Measurements from ENCODE around the gene GNS. TPM values are rescaled to one million over a fixed set of nuclear protein-coding genes. Genes with fewer than 3 reads are reported as not detected.

The GNS gene
- total and polyA plus RNA-seq, 2 of the 13 experiments (the other 11 are each of a cell fraction or from before 2014, with no cell fraction given), result 49.8 to 51.0 TPM

DNA sequence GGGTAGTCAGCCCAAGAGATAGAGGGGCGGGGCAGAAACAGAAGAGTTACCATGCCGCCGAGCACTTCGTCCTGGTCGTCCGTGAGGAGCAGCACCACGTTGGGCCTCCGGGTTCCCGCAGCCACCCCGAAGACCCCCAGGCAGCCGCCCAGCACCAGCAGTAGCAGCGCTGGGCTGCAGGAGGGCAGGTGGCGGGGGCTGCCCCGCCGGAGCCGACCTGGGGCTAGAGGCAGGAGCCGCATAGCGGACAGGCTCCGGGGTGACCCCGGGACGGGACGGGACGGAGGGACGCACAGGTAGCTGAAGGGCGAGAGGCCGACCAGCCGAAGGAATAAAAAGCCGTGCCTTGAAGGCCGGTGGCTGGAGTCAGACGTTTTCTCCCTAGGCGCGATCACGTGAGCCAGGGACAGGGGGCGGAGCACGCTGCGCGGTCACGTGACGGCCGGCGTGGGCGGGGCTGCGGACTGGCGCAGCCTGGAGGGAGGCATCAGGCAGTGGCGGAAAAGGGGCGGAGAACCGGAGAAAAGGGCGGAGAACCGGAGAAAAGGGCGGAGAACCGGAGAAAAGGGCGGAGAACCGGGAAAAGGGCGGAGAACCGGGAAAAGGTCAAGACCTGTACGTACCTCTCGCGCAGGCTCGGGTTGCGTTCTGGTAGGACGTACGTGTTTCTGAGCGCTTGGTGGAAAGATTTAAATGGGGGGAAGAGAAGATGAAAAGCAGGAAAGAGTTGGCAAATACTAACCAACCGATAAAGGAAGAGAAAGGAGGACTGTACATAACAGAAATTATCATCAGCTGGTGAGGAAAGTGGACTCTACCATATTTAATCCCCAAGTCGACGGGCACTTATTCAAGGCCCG lies at the start of gene GNS (continued):
- TF ChIP-seq ZNF646 (CRISPR knock-in tag; IDR thresholded peaks at IDR 0.05), result no peak
- no peak for TF ChIP-seq EED (CRISPR knock-in tag; IDR thresholded peaks at IDR 0.05)
- TF ChIP-seq ZNF704 (CRISPR knock-in tag; IDR thresholded peaks at IDR 0.05; ENCODE audit: borderline replicate concordance), result no peak
- no peak for TF ChIP-seq ZNF382 (CRISPR knock-in tag; IDR thresholded peaks at IDR 0.05; ENCODE audit: borderline replicate concordance)
- peak; percentile 67; the same call in 1 of the 2 replicates for TF ChIP-seq KDM5B (CRISPR knock-in tag; IDR thresholded peaks at IDR 0.05; ENCODE audit: borderline replicate concordance)
- TF ChIP-seq, protein P1, sequence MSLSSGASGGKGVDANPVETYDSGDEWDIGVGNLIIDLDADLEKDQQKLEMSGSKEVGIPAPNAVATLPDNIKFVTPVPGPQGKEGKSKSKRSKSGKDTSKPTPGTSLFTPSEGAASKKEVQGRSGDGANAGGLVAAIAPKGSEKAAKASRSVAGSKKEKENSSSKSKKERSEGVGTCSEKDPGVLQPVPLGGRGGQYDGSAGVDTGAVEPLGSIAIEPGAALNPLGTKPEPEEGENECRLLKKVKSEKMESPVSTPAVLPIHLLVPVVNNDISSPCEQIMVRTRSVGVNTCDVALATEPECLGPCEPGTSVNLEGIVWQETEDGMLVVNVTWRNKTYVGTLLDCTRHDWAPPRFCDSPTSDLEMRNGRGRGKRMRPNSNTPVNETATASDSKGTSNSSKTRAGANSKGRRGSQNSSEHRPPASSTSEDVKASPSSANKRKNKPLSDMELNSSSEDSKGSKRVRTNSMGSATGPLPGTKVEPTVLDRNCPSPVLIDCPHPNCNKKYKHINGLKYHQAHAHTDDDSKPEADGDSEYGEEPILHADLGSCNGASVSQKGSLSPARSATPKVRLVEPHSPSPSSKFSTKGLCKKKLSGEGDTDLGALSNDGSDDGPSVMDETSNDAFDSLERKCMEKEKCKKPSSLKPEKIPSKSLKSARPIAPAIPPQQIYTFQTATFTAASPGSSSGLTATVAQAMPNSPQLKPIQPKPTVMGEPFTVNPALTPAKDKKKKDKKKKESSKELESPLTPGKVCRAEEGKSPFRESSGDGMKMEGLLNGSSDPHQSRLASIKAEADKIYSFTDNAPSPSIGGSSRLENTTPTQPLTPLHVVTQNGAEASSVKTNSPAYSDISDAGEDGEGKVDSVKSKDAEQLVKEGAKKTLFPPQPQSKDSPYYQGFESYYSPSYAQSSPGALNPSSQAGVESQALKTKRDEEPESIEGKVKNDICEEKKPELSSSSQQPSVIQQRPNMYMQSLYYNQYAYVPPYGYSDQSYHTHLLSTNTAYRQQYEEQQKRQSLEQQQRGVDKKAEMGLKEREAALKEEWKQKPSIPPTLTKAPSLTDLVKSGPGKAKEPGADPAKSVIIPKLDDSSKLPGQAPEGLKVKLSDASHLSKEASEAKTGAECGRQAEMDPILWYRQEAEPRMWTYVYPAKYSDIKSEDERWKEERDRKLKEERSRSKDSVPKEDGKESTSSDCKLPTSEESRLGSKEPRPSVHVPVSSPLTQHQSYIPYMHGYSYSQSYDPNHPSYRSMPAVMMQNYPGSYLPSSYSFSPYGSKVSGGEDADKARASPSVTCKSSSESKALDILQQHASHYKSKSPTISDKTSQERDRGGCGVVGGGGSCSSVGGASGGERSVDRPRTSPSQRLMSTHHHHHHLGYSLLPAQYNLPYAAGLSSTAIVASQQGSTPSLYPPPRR (CRISPR knock-in tag; IDR thresholded peaks at IDR 0.05; ENCODE audit: borderline replicate concordance), result peak; percentile 54; the same call in 1 of the 2 replicates
- TF ChIP-seq ZNF720 (CRISPR knock-in tag; IDR thresholded peaks at IDR 0.05), result no peak
- TF ChIP-seq, protein P2, sequence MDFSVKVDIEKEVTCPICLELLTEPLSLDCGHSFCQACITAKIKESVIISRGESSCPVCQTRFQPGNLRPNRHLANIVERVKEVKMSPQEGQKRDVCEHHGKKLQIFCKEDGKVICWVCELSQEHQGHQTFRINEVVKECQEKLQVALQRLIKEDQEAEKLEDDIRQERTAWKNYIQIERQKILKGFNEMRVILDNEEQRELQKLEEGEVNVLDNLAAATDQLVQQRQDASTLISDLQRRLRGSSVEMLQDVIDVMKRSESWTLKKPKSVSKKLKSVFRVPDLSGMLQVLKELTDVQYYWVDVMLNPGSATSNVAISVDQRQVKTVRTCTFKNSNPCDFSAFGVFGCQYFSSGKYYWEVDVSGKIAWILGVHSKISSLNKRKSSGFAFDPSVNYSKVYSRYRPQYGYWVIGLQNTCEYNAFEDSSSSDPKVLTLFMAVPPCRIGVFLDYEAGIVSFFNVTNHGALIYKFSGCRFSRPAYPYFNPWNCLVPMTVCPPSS (IDR thresholded peaks at IDR 0.05), result peak; percentile 39; the same call in 1 of the 2 replicates
- TF ChIP-seq ZNF83 (CRISPR knock-in tag; IDR thresholded peaks at IDR 0.05; ENCODE audit: borderline replicate concordance), result no peak; the same call in 1 of the 2 replicates

Measured in HepG2 (cell line).